Measurements from ENCODE around the gene GDAP1L1. TPM values are rescaled to one million over a fixed set of nuclear protein-coding genes. Genes with fewer than 3 reads are reported as not detected.

The GDAP1L1 gene
- total RNA-seq, 4 donors from 2014 or later = not detected

- Histone ChIP-seq H3K4me3 (no peak overlapping the region), H3K36me3 (no peaks in the 10 kb centered on the region), H3K27me3 (no peaks in the 10 kb centered on the region), H3K9me3 (no peaks in the 10 kb centered on the region), H3K27ac (no peak overlapping the region), H3K4me1 (no peaks in the 10 kb centered on the region)
- no peak for ATAC-seq
- in situ Hi-C loops (cut with MboI; ENCODE audit: low sequenced_read_pairs in 4 of 4) (no loop called here), intact Hi-C loops (cut with DNase I; ENCODE audit: low total_unique reads) (no loop called here)
- no peak for DNase-seq
- no peak for TF ChIP-seq POLR2A (IDR thresholded peaks at IDR 0.05)
- no peak for TF ChIP-seq CTCF (IDR thresholded peaks at IDR 0.05 in 4 of 5, conservative IDR thresholded peaks at IDR 0.05 in 1 of 5)
These were observed 33.3 kb downstream of the GDAP1L1 start for GRCh38 chr20:44280387-44280786.

- Histone ChIP-seq H3K4me3 (no peak overlapping the region), H3K27ac (no peak overlapping the region), H3K4me1 (no peaks in the 10 kb centered on the region), H3K9me3 (no peaks in the 10 kb centered on the region), H3K36me3 (no peaks in the 10 kb centered on the region), H3K27me3 (no peaks in the 10 kb centered on the region)
- intact Hi-C loops (cut with DNase I; ENCODE audit: low total_unique reads) = no loop called here
- DNase-seq (no peak), ATAC-seq (no peak)
- in situ Hi-C loops (cut with MboI; ENCODE audit: low sequenced_read_pairs in 4 of 4) = no loop called here
- TF ChIP-seq CTCF (IDR thresholded peaks at IDR 0.05 in 4 of 5, conservative IDR thresholded peaks at IDR 0.05 in 1 of 5) (no peak), POLR2A (IDR thresholded peaks at IDR 0.05) (no peak)
These were observed 35.1 kb downstream of the GDAP1L1 start for GRCh38 chr20:44282192-44282591.

GRCh38 chr20:44284032-44284431, 36.9 kb downstream of the GDAP1L1 start:
- DNase-seq (no peak), ATAC-seq (no peak)
- in situ Hi-C loops (cut with MboI; ENCODE audit: low sequenced_read_pairs in 4 of 4) (no loop called here), intact Hi-C loops (cut with DNase I; ENCODE audit: low total_unique reads) (no loop called here)
- no peak overlapping the region for H3K4me3 ChIP-seq
- H3K4me1 ChIP-seq = no peaks in the 10 kb centered on the region
- no peaks in the 10 kb centered on the region for H3K27me3 ChIP-seq
- TF ChIP-seq CTCF (IDR thresholded peaks at IDR 0.05 in 4 of 5, conservative IDR thresholded peaks at IDR 0.05 in 1 of 5) (no peak), POLR2A (IDR thresholded peaks at IDR 0.05) (no peak)
- H3K27ac ChIP-seq = no peak overlapping the region
- H3K9me3 ChIP-seq = no peaks in the 10 kb centered on the region
- no peaks in the 10 kb centered on the region for H3K36me3 ChIP-seq

- Histone ChIP-seq H3K27me3 (no peaks in the 10 kb centered on the region), H3K4me1 (no peaks in the 10 kb centered on the region), H3K27ac (no peak overlapping the region), H3K36me3 (no peaks in the 10 kb centered on the region), H3K9me3 (no peaks in the 10 kb centered on the region), H3K4me3 (no peak overlapping the region)
- TF ChIP-seq POLR2A (IDR thresholded peaks at IDR 0.05) (no peak), CTCF (IDR thresholded peaks at IDR 0.05 in 4 of 5, conservative IDR thresholded peaks at IDR 0.05 in 1 of 5) (no peak)
- DNase-seq (no peak), ATAC-seq (no peak)
- intact Hi-C loops (cut with DNase I; ENCODE audit: low total_unique reads) (no loop called here), in situ Hi-C loops (cut with MboI; ENCODE audit: low sequenced_read_pairs in 4 of 4) (no loop called here)
These were observed 40.4 kb downstream of the GDAP1L1 start for GRCh38 chr20:44287272-44288097.
